HepG2 (cell line): Measurements from ENCODE around the gene ZNF276. TPM values are rescaled to one million over a fixed set of nuclear protein-coding genes. Genes with fewer than 3 reads are reported as not detected.

ENCODE experiments used
- ATF7 ChIP-seq, 2 experiments: fragments of 450-650 bp in 1 of 2; sonication (generic) in 1 of 2; formaldehyde crosslinking in 1 of 2; IDR thresholded peaks; 2 replicates each; pipeline versions ENCODE4 v1.4.0 to v1.6.1; 2016 to 2020; ENCODE audit warnings: antibody characterized with exemption in 1 of 2, mild to moderate bottlenecking in 1 of 2, missing genetic modification reagents in 1 of 2
- BRCA1 ChIP-seq: sonication (generic); formaldehyde crosslinking; IDR thresholded peaks from 2 replicates; pipeline ENCODE4 v1.4.0; 2020; ENCODE audit warnings: missing genetic modification reagents
- KAT8 ChIP-seq: IDR thresholded peaks from 2 replicates; pipeline ENCODE4 v1.6.1; 2016; ENCODE audit warnings: missing genetic modification reagents, missing compliant biosample characterization
- KDM4B ChIP-seq: sonication (generic); formaldehyde crosslinking; IDR thresholded peaks from 2 replicates; pipeline ENCODE4 v1.4.0; 2020; ENCODE audit warnings: missing genetic modification reagents
- PTBP1 ChIP-seq: fragments of 200-400 bp; formaldehyde crosslinking; IDR thresholded peaks from 2 replicates; pipeline ENCODE4 v1.6.1; 2018; ENCODE audit warnings: low read length, low read depth; ENCODE audit not compliant: poor library complexity, severe bottlenecking
- RCOR2 ChIP-seq: IDR thresholded peaks from 2 replicates; pipeline ENCODE4 v1.6.1; 2016; ENCODE audit warnings: missing biosample characterization, missing genetic modification reagents
- RFX1 ChIP-seq: fragments of 450-650 bp; IDR thresholded peaks from 2 replicates; pipeline ENCODE4 v1.6.1; 2017
- SMARCE1 ChIP-seq: fragments of 450-650 bp; IDR thresholded peaks from 2 replicates; pipeline ENCODE4 v1.6.1; 2017; ENCODE audit warnings: borderline replicate concordance
- SOX6 ChIP-seq, 2 experiments: fragments of 450-650 bp in 1 of 2; sonication (generic) in 1 of 2; formaldehyde crosslinking in 1 of 2; IDR thresholded peaks; 2 replicates each; pipeline versions ENCODE4 v1.4.0 to v1.6.1; 2017 to 2020; ENCODE audit warnings: antibody characterized with exemption in 1 of 2, mild to moderate bottlenecking in 1 of 2, missing genetic modification reagents in 1 of 2
- YEATS4 ChIP-seq: sonication (generic); formaldehyde crosslinking; IDR thresholded peaks from 2 replicates; pipeline ENCODE4 v1.4.0; 2020; ENCODE audit warnings: missing genetic modification reagents, borderline replicate concordance
- ZFAT ChIP-seq: sonication (generic); formaldehyde crosslinking; conservative IDR thresholded peaks from 2 replicates; pipeline ENCODE4 v1.8.1; 2023; ENCODE audit warnings: missing genetic modification reagents, inconsistent platforms
- ZNF430 ChIP-seq: sonication (generic); formaldehyde crosslinking; IDR thresholded peaks from 2 replicates; pipeline ENCODE4 v1.9.0; 2021; ENCODE audit warnings: mild to moderate bottlenecking, missing genetic modification reagents
- ZNF775 ChIP-seq: sonication (generic); formaldehyde crosslinking; IDR thresholded peaks from 2 replicates; pipeline ENCODE4 v1.4.0; 2020; ENCODE audit warnings: missing genetic modification reagents, mild to moderate bottlenecking, moderate library complexity, borderline replicate concordance
- ZSCAN29 ChIP-seq: sonication (generic); formaldehyde crosslinking; conservative IDR thresholded peaks from 2 replicates; pipeline ENCODE4 v1.4.0; 2020; ENCODE audit warnings: mild to moderate bottlenecking, missing genetic modification reagents
- polyA plus RNA-seq, 8 experiments: library from polyadenylated mRNA; depleted of rRNA in 3 of 8; stranded (reverse) in 7 of 8; unstranded in 1 of 8; fragments of >200 nt; fragmentation: Illumina TruSeq in 4 of 8; extraction: Trizol in 4 of 8; gene quantifications; 2 replicates each; pipeline versions ENCODE4 v1.2.1 to v1.2.3, GENCODE V29; 2011 to 2016; ENCODE audit warnings: low read depth in 4 of 8, missing spikeins in 1 of 8, mixed read lengths in 1 of 8; ENCODE audit not compliant: insufficient read depth in 1 of 8
- total RNA-seq, 5 experiments: library from RNA; depleted of rRNA; stranded (reverse); fragments of >200 nt; fragmentation: Illumina TruSeq; extraction: Trizol; gene quantifications; 2 replicates each; pipeline ENCODE4 v1.2.3, GENCODE V29; 2016; ENCODE audit warnings: low read depth in 1 of 5
- TF ChIP-seq, protein P1 (sequence below): IDR thresholded peaks from 2 replicates; pipeline ENCODE4 v1.6.1; 2018; ENCODE audit warnings: missing genetic modification reagents, mild to moderate bottlenecking, missing compliant biosample characterization
- TF ChIP-seq, protein P2 (sequence below), 2 experiments: sonication (generic) in 1 of 2; formaldehyde crosslinking in 1 of 2; IDR thresholded peaks; 2 replicates each; pipeline versions ENCODE4 v1.4.0 to v1.6.1; 2018 to 2020; ENCODE audit warnings: missing genetic modification reagents in 2 of 2, borderline replicate concordance in 1 of 2, low read depth in 1 of 2, mild to moderate bottlenecking in 1 of 2, missing biosample characterization in 1 of 2

ZNF276 gene
- total and polyA plus RNA-seq, 2 of the 13 experiments (the other 11 are each of a cell fraction or from before 2014, with no cell fraction given), result 17.7 to 18.0 TPM

DNA sequence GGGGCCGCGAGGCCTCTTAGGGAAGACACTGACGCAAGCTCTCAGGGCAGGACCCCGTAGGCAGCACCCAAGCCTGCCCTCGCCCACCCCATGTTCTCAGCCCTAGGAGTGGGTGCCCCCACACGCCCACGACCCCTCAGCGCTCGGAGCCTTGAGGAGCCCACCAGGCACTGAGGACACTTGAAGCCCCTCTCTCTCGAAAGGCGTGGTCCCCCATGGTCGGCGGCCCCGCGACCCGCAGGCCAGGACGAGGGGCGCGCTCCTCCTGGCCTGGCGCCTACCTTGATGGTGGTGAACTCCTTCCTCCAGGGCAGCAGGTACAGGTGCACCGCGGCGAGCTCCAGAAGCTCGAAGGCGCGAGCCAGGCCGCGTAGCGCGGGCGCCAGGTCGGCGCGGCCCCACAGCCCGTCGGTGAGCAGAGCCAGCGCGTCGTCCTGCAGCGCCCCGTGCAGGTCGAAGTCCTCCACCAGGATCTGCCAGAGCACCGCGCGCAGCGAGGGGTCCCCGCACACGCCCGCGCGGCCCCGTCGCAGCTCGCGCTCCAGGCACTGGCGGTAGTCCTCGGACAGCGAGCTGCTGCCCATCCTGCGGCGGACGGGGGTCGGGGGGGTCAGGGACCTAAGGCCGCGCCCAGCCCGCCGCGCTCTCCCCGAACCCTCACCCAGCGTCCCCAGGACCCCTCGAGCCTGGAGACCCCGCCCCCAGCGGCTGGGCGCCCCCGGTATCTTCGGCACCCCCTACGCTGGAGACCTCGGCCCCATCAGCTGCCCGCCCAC lies 20.5 kb upstream of the ZNF276 start (continued):
- no peak for TF ChIP-seq KDM4B
- no peak for TF ChIP-seq RFX1
- TF ChIP-seq YEATS4 (CRISPR knock-in tag), result peak; percentile 63; the same call in 1 of the 2 replicates
- 0 out of 2 replicates have a peak, but pooled peaks have one; percentile 5 for TF ChIP-seq ZNF430 (CRISPR knock-in tag)
- no peak for TF ChIP-seq ATF7 (IDR thresholded peaks at IDR 0.05)
- no peak for TF ChIP-seq ATF7 (CRISPR knock-in tag; IDR thresholded peaks at IDR 0.05)
- no peak for TF ChIP-seq BRCA1 (CRISPR knock-in tag)
- peak; percentile 3 for TF ChIP-seq PTBP1
- no peak for TF ChIP-seq ZSCAN29 (CRISPR knock-in tag)
- TF ChIP-seq SMARCE1, result no peak
- no peak for TF ChIP-seq ZNF775 (CRISPR knock-in tag)
- TF ChIP-seq, protein P1, sequence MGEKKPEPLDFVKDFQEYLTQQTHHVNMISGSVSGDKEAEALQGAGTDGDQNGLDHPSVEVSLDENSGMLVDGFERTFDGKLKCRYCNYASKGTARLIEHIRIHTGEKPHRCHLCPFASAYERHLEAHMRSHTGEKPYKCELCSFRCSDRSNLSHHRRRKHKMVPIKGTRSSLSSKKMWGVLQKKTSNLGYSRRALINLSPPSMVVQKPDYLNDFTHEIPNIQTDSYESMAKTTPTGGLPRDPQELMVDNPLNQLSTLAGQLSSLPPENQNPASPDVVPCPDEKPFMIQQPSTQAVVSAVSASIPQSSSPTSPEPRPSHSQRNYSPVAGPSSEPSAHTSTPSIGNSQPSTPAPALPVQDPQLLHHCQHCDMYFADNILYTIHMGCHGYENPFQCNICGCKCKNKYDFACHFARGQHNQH (CRISPR knock-in tag), result no peak; the same call in 1 of the 2 replicates
- no peak for TF ChIP-seq SOX6 (IDR thresholded peaks at IDR 0.05)
- TF ChIP-seq SOX6 (CRISPR knock-in tag; IDR thresholded peaks at IDR 0.05), result no peak
- TF ChIP-seq KAT8 (CRISPR knock-in tag), result no peak; the same call in 1 of the 2 replicates
- TF ChIP-seq ZFAT, result 0 out of 2 replicates have a peak, but pooled peaks have one; percentile 50
- no peak for TF ChIP-seq RCOR2 (CRISPR knock-in tag)
- TF ChIP-seq, protein P2, sequence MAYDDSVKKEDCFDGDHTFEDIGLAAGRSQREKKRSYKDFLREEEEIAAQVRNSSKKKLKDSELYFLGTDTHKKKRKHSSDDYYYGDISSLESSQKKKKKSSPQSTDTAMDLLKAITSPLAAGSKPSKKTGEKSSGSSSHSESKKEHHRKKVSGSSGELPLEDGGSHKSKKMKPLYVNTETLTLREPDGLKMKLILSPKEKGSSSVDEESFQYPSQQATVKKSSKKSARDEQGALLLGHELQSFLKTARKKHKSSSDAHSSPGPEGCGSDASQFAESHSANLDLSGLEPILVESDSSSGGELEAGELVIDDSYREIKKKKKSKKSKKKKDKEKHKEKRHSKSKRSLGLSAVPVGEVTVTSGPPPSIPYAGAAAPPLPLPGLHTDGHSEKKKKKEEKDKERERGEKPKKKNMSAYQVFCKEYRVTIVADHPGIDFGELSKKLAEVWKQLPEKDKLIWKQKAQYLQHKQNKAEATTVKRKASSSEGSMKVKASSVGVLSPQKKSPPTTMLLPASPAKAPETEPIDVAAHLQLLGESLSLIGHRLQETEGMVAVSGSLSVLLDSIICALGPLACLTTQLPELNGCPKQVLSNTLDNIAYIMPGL (CRISPR knock-in tag; IDR thresholded peaks at IDR 0.05; ENCODE audit: borderline replicate concordance in 1 of 2, low read depth in 1 of 2), result peak; percentile 90 to 94
